DOHH2 (cell line): ENCODE data around the gene PACSIN1.
"Not testable (repeated sequence)": the region's sequence is repeated elsewhere in the genome, so short reads cannot be mapped to it uniquely, and the experiment has no call there.

Experiments used
- H3F3A ChIP-seq: fragments of 200-600 bp; sonication (generic), shearing (Covaris generic); 2 replicates; pipeline ENCODE4 v1.6.0; 2016; ENCODE audit warnings: antibody characterized with exemption, mild to moderate bottlenecking; ENCODE audit not compliant: control insufficient read depth, insufficient read depth
- H3K27ac ChIP-seq: fragments of 200-600 bp; sonication (generic); 2 replicates; pipeline ENCODE4 v1.5.1; 2014; ENCODE audit warnings: low read depth, mild to moderate bottlenecking, low read length, moderate library complexity
- H3K27me3 ChIP-seq: fragments of 200-600 bp; sonication (generic); 2 replicates; pipeline ENCODE4 v1.6.1; 2014; ENCODE audit warnings: mild to moderate bottlenecking, low read length, mixed read lengths; ENCODE audit not compliant: control insufficient read depth
- H3K36me3 ChIP-seq: fragments of 200-600 bp; sonication (generic); 2 replicates; pipeline ENCODE4 v1.6.1; 2014; ENCODE audit warnings: mild to moderate bottlenecking, low read length, moderate library complexity, mixed read lengths; ENCODE audit not compliant: control insufficient read depth
- H3K4me1 ChIP-seq: fragments of 200-600 bp; sonication (generic); 2 replicates; pipeline ENCODE4 v1.6.1; 2014; ENCODE audit warnings: mild to moderate bottlenecking, low read length, mixed read lengths; ENCODE audit not compliant: control insufficient read depth
- H3K4me2 ChIP-seq: fragments of 200-600 bp; sonication (generic); 2 replicates; pipeline ENCODE4 v1.6.0; 2014; ENCODE audit warnings: mild to moderate bottlenecking, low read length, moderate library complexity
- H3K4me3 ChIP-seq: fragments of 200-600 bp; sonication (generic); 2 replicates; pipeline ENCODE4 v1.5.1; 2014; ENCODE audit warnings: mild to moderate bottlenecking, low read length, mixed read lengths
- H3K79me2 ChIP-seq: fragments of 200-600 bp; sonication (generic); 2 replicates; pipeline ENCODE4 v1.6.1; 2014; ENCODE audit warnings: mild to moderate bottlenecking, low read length, mixed read lengths; ENCODE audit not compliant: control insufficient read depth
- H3K9me2 ChIP-seq: fragments of 200-600 bp; sonication (generic); replicated peaks from 2 replicates; pipeline ENCODE4 v1.6.1; 2014; ENCODE audit warnings: mild to moderate bottlenecking, low read length, mixed read lengths; ENCODE audit not compliant: control insufficient read depth
- H3K9me3 ChIP-seq: fragments of 200-600 bp; sonication (generic); 2 replicates; pipeline ENCODE4 v1.6.1; 2014; ENCODE audit warnings: antibody characterized with exemption, low read length, mixed read lengths; ENCODE audit not compliant: control insufficient read depth, insufficient read depth
- H4K20me1 ChIP-seq: fragments of 200-600 bp; sonication (generic); 2 replicates; pipeline ENCODE4 v1.6.0; 2014; ENCODE audit warnings: low read depth, mild to moderate bottlenecking, antibody characterized with exemption, low read length, moderate library complexity; ENCODE audit not compliant: control insufficient read depth, insufficient read depth
- CTCF ChIP-seq: fragments of 200-600 bp; sonication (generic); IDR thresholded peaks from one replicate; pipeline ENCODE4 v1.5.1; 2014; ENCODE audit warnings: antibody characterized with exemption, mild to moderate bottlenecking, low read depth, low read length; ENCODE audit not compliant: poor library complexity, severe bottlenecking
- EZH2phosphoT487 ChIP-seq: fragments of 200-600 bp; sonication (generic); IDR thresholded peaks from 2 replicates; pipeline ENCODE4 v1.6.1; 2017; ENCODE audit warnings: borderline replicate concordance, mild to moderate bottlenecking, antibody characterized with exemption, low read length, moderate library complexity, mixed read lengths

The PACSIN1 gene

GRCh38 chr6:34485321-34486060 is 19.6 kb downstream of the PACSIN1 start:
- H4K20me1 ChIP-seq, result no peaks in the 10 kb centered on the region
- H3K9me2 ChIP-seq, result no peaks in the 10 kb centered on the region
- no peak for TF ChIP-seq EZH2phosphoT487
- TF ChIP-seq CTCF, result peak; percentile 47
- H3K36me3 ChIP-seq, result no peaks in the 10 kb centered on the region
- peak overlapping the region; percentile 74 for H3K4me3 ChIP-seq
- peaks cover 54% of the 10 kb centered on the region for H3K4me1 ChIP-seq
- H3K4me2 ChIP-seq, result peak overlapping the region; percentile 79
- peak overlapping the region; percentile 84 for H3K27ac ChIP-seq
- no peaks in the 10 kb centered on the region for H3K27me3 ChIP-seq
- peaks cover 24% of the 10 kb centered on the region for H3K79me2 ChIP-seq
- no peaks in the 10 kb centered on the region for H3K9me3 ChIP-seq
- 0 out of 2 replicates have a peak, but pooled peaks cover 1% of the 10 kb centered on the region for H3F3A ChIP-seq

GRCh38 chr6:34486106-34486740 is 20.3 kb downstream of the PACSIN1 start:
- peaks cover 24% of the 10 kb centered on the region for H3K79me2 ChIP-seq
- H3K27ac ChIP-seq, result peak overlapping the region; percentile 84
- no peaks in the 10 kb centered on the region for H4K20me1 ChIP-seq
- TF ChIP-seq CTCF (no peak), EZH2phosphoT487 (no peak)
- H3K4me3 ChIP-seq, result peak overlapping the region; percentile 74
- H3K9me2 ChIP-seq, result no peaks in the 10 kb centered on the region
- no peaks in the 10 kb centered on the region for H3K9me3 ChIP-seq
- H3K27me3 ChIP-seq, result no peaks in the 10 kb centered on the region
- peaks cover 47% of the 10 kb centered on the region for H3K4me1 ChIP-seq
- H3F3A ChIP-seq, result no peaks in the 10 kb centered on the region
- peak overlapping the region; percentile 79 for H3K4me2 ChIP-seq
- no peaks in the 10 kb centered on the region for H3K36me3 ChIP-seq

DNA sequence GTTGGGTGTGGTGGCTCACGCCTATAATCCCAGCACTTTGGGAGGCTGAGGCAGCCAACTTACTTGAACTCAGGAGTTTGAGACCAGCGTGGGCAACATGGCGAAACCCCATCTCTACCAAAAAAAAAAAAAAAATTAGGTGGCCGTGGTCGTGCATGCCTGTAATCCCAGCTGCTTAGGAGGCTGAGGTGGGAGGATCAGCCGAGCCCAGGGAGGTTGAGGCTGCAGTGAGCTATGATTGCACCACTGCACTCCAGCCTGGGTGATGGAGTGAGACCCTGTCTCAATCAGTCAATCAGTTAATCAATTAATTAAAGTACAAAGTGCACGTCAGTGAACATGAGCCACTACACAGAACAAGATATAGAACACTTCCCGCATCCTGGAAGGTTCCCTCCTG is 21.0 kb downstream of the PACSIN1 start:
- peaks cover 43% of the 10 kb centered on the region for H3K4me1 ChIP-seq
- not testable (repeated sequence) for H4K20me1 ChIP-seq, H3K36me3 ChIP-seq, H3F3A ChIP-seq, H3K4me3 ChIP-seq, H3K9me2 ChIP-seq, H3K27me3 ChIP-seq, H3K9me3 ChIP-seq, H3K27ac ChIP-seq
- H3K4me2 ChIP-seq, result 0 out of 2 replicates have a peak overlapping the region, but pooled peaks have one; percentile 79
- H3K79me2 ChIP-seq, result peaks cover 24% of the 10 kb centered on the region

DNA sequence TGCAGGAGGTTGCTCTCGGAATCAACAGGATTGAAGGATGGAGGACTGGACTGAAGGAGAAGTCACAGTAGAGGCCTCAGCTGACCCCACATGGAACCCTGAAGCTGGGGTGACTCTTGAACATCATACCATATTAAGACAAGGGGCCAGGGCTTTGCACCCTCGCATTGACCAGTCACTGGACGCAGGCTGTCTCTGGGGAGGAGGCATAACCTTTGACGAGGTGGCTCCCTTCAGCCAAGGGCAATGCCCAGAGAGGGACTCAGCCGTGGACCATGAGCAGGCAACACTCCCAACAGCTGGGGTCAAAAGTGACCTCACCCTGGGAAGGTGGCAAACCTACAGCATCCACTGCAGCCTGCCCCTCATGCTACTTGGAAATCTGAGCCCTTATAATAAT is 21.7 kb downstream of the PACSIN1 start:
- Histone ChIP-seq H3K4me3 (no peak overlapping the region), H3K4me1 (peaks cover 43% of the 10 kb centered on the region), H3K79me2 (peaks cover 24% of the 10 kb centered on the region), H3K9me2 (no peaks in the 10 kb centered on the region), H3K4me2 (no peak overlapping the region), H3F3A (no peaks in the 10 kb centered on the region), H3K27me3 (no peaks in the 10 kb centered on the region), H3K9me3 (no peaks in the 10 kb centered on the region), H3K36me3 (no peaks in the 10 kb centered on the region), H3K27ac (no peak overlapping the region), H4K20me1 (no peaks in the 10 kb centered on the region)
- TF ChIP-seq EZH2phosphoT487, result no peak
- TF ChIP-seq CTCF, result no peak
